SHP77 treated with DMSO at 0.1 percent for 48 hours (cell line): ENCODE data around the gene SEZ6L.
A peak's percentile ranks its signal among the peaks of the same experiment; 100 is the strongest.
"Not testable (repeated sequence)": the region's sequence is repeated elsewhere in the genome, so short reads cannot be mapped to it uniquely, and the experiment has no call there.

Source experiments
- DNase-seq: peaks from one replicate; lab custom pipeline; 2025; lab: John Stamatoyannopoulos, UW

SEZ6L gene

GRCh38 chr22:26383968-26384556 is 214.8 kb downstream of the SEZ6L start:
- DNase-seq = no peak

GRCh38 chr22:26385164-26385563 is 215.9 kb downstream of the SEZ6L start:
- no peak for DNase-seq

- no peak for DNase-seq
These were observed 219.9 kb downstream of the SEZ6L start for GRCh38 chr22:26389125-26389524.

GRCh38 chr22:26391091-26391490 is 221.8 kb downstream of the SEZ6L start:
- DNase-seq = no peak

- DNase-seq = no peak
These were observed 222.4 kb downstream of the SEZ6L start for GRCh38 chr22:26391623-26392022.

- DNase-seq = no peak
These were observed 224.7 kb downstream of the SEZ6L start for GRCh38 chr22:26393929-26394328.

- DNase-seq = peak; percentile 6
These were observed 225.5 kb downstream of the SEZ6L start for GRCh38 chr22:26394777-26395176.

GRCh38 chr22:26395926-26396325 is 226.7 kb downstream of the SEZ6L start:
- no peak for DNase-seq

GRCh38 chr22:26398741-26399153 is 229.5 kb downstream of the SEZ6L start:
- peak; percentile 18 for DNase-seq

GRCh38 chr22:26399289-26399688 is 230.0 kb downstream of the SEZ6L start:
- DNase-seq = no peak

GRCh38 chr22:26401726-26402125 is 232.5 kb downstream of the SEZ6L start:
- DNase-seq = no peak

GRCh38 chr22:26404851-26405421 is 235.7 kb downstream of the SEZ6L start:
- DNase-seq = no peak

GRCh38 chr22:26406118-26406517 is 236.9 kb downstream of the SEZ6L start:
- peak; percentile 97 for DNase-seq

- not testable (repeated sequence) for DNase-seq
These were observed 239.4 kb downstream of the SEZ6L start for GRCh38 chr22:26408562-26409220.

- no peak for DNase-seq
These were observed 240.6 kb downstream of the SEZ6L start for GRCh38 chr22:26409719-26410335.

- DNase-seq = no peak
These were observed 241.1 kb downstream of the SEZ6L start for GRCh38 chr22:26410386-26410785.

- DNase-seq = no peak
These were observed 245.1 kb downstream of the SEZ6L start for GRCh38 chr22:26414347-26414746.

GRCh38 chr22:26416256-26416655 is 247.0 kb downstream of the SEZ6L start:
- no peak for DNase-seq

GRCh38 chr22:26416670-26417276 is 247.5 kb downstream of the SEZ6L start:
- no peak for DNase-seq

GRCh38 chr22:26417406-26417805 is 248.1 kb downstream of the SEZ6L start:
- no peak for DNase-seq

- no peak for DNase-seq
These were observed 249.4 kb downstream of the SEZ6L start for GRCh38 chr22:26418620-26419019.

GRCh38 chr22:26426924-26427323 is 257.7 kb downstream of the SEZ6L start:
- no peak for DNase-seq
